ENCODE data around the gene TMEM39A. TPM values are rescaled to one million over a fixed set of nuclear protein-coding genes. Genes with fewer than 3 reads are reported as not detected.

Gene TMEM39A
- total RNA-seq, 4 donors from 2014 or later, result 23.9 to 62.2 (median 36.7) TPM

DNA sequence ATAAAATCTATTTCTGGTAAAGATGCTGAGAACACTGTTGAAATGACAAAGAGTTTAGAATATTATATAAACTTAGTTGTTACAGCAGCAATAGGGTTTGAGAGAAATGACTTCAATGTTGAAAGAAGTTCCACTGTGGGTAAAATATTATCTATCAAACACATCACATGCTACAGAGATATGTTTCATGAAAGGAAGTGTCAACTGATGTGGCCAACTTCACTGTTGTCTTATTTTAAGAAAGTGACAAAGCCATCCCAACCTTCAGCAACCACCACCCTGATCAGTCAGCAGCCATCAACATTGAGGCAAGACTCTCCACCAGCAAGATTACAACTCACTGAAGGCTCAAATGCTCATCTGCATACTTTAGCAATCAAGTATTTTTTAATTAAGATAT lies 20.2 kb downstream of the TMEM39A start:
- Histone ChIP-seq H3K4me3 (no peak overlapping the region), H3K36me3 (peaks cover 9 to 97% (median 22%) of the 10 kb centered on the region in 3 donors), H3K9me3 (no peaks in the 10 kb centered on the region), H3K4me1 (no peaks in the 10 kb centered on the region), H3K27me3 (no peaks in the 10 kb centered on the region), H3K27ac (no peak overlapping the region)
- DNase-seq (ENCODE audit: low spot score in 2 of 2), result no peak
- TF ChIP-seq POLR2A (IDR thresholded peaks at IDR 0.05) (no peak), EP300 (IDR thresholded peaks at IDR 0.05) (no peak)
- TF ChIP-seq, protein P1, sequence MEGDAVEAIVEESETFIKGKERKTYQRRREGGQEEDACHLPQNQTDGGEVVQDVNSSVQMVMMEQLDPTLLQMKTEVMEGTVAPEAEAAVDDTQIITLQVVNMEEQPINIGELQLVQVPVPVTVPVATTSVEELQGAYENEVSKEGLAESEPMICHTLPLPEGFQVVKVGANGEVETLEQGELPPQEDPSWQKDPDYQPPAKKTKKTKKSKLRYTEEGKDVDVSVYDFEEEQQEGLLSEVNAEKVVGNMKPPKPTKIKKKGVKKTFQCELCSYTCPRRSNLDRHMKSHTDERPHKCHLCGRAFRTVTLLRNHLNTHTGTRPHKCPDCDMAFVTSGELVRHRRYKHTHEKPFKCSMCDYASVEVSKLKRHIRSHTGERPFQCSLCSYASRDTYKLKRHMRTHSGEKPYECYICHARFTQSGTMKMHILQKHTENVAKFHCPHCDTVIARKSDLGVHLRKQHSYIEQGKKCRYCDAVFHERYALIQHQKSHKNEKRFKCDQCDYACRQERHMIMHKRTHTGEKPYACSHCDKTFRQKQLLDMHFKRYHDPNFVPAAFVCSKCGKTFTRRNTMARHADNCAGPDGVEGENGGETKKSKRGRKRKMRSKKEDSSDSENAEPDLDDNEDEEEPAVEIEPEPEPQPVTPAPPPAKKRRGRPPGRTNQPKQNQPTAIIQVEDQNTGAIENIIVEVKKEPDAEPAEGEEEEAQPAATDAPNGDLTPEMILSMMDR (IDR thresholded peaks at IDR 0.05), result no peak

DNA sequence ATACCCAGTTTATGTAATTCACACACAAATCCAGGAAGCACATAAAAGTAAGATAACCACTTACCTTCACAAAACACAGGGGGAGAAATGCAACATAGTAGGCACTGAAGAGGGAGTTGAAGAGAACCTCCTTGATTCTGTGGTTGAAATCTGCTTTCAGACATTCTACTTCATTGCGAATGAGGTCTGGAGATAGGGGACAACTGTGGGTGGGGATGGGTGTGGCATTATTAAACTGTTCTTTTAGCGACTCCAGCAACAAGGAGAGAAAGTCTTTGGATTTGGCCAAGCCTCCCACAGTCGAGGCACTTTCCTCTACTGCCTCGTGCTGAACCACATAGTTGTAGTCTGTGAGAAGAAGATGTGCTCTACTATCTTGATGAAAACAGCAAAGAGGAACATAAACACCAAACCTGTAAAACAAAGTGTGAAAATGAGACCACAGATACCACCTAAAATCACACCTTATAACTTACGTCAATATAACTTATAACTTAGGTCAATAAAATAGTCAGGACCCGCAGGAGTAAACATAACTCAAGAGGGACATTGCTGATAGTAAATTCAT lies 25.6 kb downstream of the TMEM39A start:
- H3K27ac ChIP-seq, result no peak overlapping the region
- TF ChIP-seq EP300 (IDR thresholded peaks at IDR 0.05) (no peak), POLR2A (IDR thresholded peaks at IDR 0.05) (no peak)
- TF ChIP-seq, protein P1 (IDR thresholded peaks at IDR 0.05), result no peak
- H3K9me3 ChIP-seq, result no peaks in the 10 kb centered on the region
- no peak for DNase-seq (ENCODE audit: low spot score in 2 of 2)
- H3K4me1 ChIP-seq, result no peaks in the 10 kb centered on the region
- no peaks in the 10 kb centered on the region for H3K27me3 ChIP-seq
- peaks cover 0 to 97% (median 28%) of the 10 kb centered on the region in 3 donors for H3K36me3 ChIP-seq
- 91% methylated on average over 6 of the region's 6 CpGs for WGBS, 2 donors
- H3K4me3 ChIP-seq, result no peak overlapping the region

DNA sequence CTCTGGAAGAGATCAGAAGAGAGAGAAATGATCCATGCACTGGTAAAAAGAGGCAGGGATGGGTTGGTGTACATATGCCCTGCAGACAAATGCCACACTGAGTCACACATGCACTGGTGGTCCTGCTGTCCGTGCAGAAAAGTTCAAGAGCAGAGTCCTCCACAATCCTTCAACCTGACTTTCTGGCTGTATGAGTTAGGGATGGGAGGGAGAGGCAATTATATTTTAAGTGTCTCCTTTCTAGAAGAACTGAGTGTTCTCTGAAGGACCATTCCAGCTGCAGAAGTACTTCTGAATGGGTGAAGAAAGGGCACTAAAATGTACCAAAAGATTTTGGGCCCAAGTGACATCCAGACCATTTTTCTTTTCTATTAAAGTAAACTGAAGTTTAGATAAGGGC lies 26.4 kb downstream of the TMEM39A start:
- no peak overlapping the region for H3K4me3 ChIP-seq
- WGBS, 2 donors, result 89 to 92% methylated on average over 1 of the region's 1 CpG
- no peak for TF ChIP-seq POLR2A (IDR thresholded peaks at IDR 0.05)
- TF ChIP-seq EP300 (IDR thresholded peaks at IDR 0.05), result no peak
- TF ChIP-seq, protein P1 (IDR thresholded peaks at IDR 0.05), result no peak
- H3K27me3 ChIP-seq, result no peaks in the 10 kb centered on the region
- H3K4me1 ChIP-seq, result no peaks in the 10 kb centered on the region
- peaks cover 0 to 3% (median 0%) of the 10 kb centered on the region in 4 donors for H3K9me3 ChIP-seq
- DNase-seq (ENCODE audit: low spot score in 2 of 2), result no peak
- peaks cover 0 to 97% (median 26%) of the 10 kb centered on the region in 3 donors for H3K36me3 ChIP-seq
- no peak overlapping the region for H3K27ac ChIP-seq

DNA sequence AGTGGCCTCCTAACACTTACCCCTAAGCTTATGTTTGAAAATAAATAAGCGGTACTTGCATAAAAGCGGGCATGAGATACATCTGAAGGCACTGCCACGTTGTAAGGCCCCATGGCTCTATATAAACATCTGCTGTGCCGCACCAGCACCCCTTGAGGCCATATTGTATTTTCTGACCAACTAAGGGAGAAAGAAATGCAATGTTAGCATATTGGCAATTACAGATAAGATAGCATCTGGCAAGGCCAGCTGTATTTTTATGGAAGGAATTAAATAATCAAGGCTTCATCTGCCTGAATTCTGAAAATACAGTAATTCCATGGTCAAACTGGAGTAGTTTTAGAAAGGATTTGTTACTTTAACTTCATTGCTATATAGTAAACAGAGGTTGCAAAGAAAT lies 28.7 kb downstream of the TMEM39A start:
- no peaks in the 10 kb centered on the region for H3K4me1 ChIP-seq
- TF ChIP-seq EP300 (IDR thresholded peaks at IDR 0.05) (no peak), POLR2A (IDR thresholded peaks at IDR 0.05) (no peak)
- TF ChIP-seq, protein P1 (IDR thresholded peaks at IDR 0.05), result no peak
- peaks cover 0 to 10% (median 3%) of the 10 kb centered on the region in 4 donors for H3K9me3 ChIP-seq
- no peaks in the 10 kb centered on the region for H3K27me3 ChIP-seq
- H3K27ac ChIP-seq, result no peak overlapping the region
- whole genome bisulfite sequencing, 2 donors, result 96 to 98% methylated on average over 4 of the region's 4 CpGs
- peaks cover 0 to 97% (median 28%) of the 10 kb centered on the region in 3 donors for H3K36me3 ChIP-seq
- no peak for DNase-seq (ENCODE audit: low spot score in 2 of 2)
- H3K4me3 ChIP-seq, result no peak overlapping the region

DNA sequence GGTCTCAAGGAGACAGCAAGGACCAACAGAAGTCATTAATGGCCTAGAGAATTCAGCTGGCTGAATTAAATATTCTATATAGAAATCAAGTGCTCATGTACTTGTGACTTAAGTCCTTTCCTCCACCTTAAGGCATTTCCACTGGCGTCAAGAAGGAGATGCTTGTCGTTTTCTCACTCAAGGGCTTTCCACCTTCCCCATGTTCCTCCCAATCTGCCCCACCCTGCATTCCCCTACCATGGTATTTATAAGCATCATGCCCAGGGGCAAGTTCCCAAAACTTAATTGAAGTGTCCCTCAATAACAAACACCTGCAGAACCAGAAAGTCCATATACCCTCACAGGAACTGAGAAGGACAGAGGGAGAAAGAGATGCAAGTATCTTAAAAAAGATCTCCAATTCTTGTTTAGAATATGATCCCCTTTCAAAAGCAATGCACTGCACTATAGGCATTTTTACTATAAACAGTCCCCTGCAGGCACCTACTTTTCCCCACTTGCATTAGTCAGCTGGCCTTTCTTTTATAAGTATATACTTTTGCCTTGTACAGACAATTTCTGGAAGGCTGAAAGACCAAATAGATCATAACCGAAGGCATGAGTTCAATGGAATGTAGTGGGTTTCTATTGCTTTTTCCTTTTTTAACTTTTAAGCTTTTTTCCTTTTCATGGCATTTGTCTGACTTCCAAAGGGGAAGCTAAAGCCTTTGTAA lies 29.6 kb downstream of the TMEM39A start:
- H3K4me3 ChIP-seq, result no peak overlapping the region
- peaks cover 0 to 99% (median 28%) of the 10 kb centered on the region in 3 donors for H3K36me3 ChIP-seq
- DNase-seq (ENCODE audit: low spot score in 2 of 2), result no peak
- no peak overlapping the region for H3K27ac ChIP-seq
- no peaks in the 10 kb centered on the region for H3K4me1 ChIP-seq
- no peaks in the 10 kb centered on the region for H3K27me3 ChIP-seq
- TF ChIP-seq, protein P1 (IDR thresholded peaks at IDR 0.05), result no peak
- no peak for TF ChIP-seq POLR2A (IDR thresholded peaks at IDR 0.05)
- TF ChIP-seq EP300 (IDR thresholded peaks at IDR 0.05), result no peak
- WGBS, 2 donors, result 92 to 95% methylated on average over 3 of the region's 3 CpGs
- H3K9me3 ChIP-seq, result peaks cover 0 to 20% (median 8%) of the 10 kb centered on the region in 4 donors
